Measurements from ENCODE around the gene CDCA3.

- no peak for TF ChIP-seq CTCF (IDR thresholded peaks at IDR 0.05)
- TF ChIP-seq POLR2A (IDR thresholded peaks at IDR 0.05), result no peak
Measured at GRCh38 chr12:6871052-6871957, 20.2 kb upstream of the CDCA3 start.
